Jurkat, Clone E6-1 (cell line): ENCODE data around the gene TUT4.
A peak's percentile ranks its signal among the peaks of the same experiment; 100 is the strongest.

Source experiments
- DNase-seq: peaks from one replicate; pipeline ENCODE4 v3.0.0-alpha.2; 2011; ENCODE audit warnings: low read depth, low spot score
- H3K4me3 ChIP-seq: 2 replicates; pipeline ENCODE4 v1.5.1; 2011; ENCODE audit warnings: mild to moderate bottlenecking, low read length, control low read depth, moderate library complexity

The TUT4 gene

GRCh38 chr1:52427152-52427551 lies 125.7 kb downstream of the TUT4 start:
- H3K4me3 ChIP-seq = no peak overlapping the region
- no peak for DNase-seq

- no peak overlapping the region for H3K4me3 ChIP-seq
- no peak for DNase-seq
Measured at GRCh38 chr1:52426371-52426770, 126.5 kb downstream of the TUT4 start.

GRCh38 chr1:52424813-52425212 lies 128.1 kb downstream of the TUT4 start:
- peak overlapping the region; percentile 29 for H3K4me3 ChIP-seq
- DNase-seq = peak; percentile 58

- H3K4me3 ChIP-seq = peak overlapping the region; percentile 29
- peak; percentile 81 for DNase-seq
Measured at GRCh38 chr1:52424231-52424636, 128.7 kb downstream of the TUT4 start.

DNA sequence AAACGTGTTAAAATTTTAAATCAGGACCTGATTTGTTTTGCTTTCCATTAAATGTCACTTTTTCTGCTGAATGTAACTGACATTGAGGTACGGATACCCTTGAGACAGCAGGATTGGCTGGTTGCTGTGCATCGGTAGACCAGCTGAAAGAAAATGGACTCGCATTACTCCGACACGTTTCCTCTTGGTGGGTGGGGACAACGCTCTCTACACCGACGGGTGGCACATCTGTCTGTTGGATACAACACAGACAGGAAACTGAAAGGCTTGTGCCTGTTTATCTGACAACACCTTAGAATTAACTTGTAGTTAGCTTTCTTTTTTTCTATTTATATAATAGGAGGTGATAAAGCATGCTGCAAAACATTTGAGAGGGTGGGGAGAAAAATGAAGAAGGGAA lies 129.1 kb downstream of the TUT4 start:
- DNase-seq = peak; percentile 92
- H3K4me3 ChIP-seq = peak overlapping the region; percentile 29

- DNase-seq = no peak
- H3K4me3 ChIP-seq = no peak overlapping the region
Measured at GRCh38 chr1:52423055-52423454, 129.8 kb downstream of the TUT4 start.

DNA sequence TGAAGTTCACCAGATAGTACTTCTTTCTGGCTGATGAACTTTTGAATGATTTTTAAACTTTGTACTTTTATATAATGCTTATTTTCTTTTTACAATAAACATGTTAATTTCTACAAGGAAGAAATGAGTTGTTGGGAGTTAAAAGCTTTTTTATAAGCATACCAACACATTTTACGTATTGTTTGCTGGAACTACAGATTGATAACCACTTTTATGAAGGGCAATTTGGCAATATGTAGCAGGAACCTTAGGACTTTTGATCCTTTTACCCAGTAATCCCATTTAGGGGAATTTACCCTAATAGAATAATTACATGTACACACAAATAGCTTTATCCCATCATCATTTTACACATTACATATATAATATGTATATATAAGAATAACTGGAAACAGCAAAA lies 132.2 kb downstream of the TUT4 start:
- no peak for DNase-seq
- no peak overlapping the region for H3K4me3 ChIP-seq

GRCh38 chr1:52416811-52417210 lies 136.1 kb downstream of the TUT4 start:
- H3K4me3 ChIP-seq = no peak overlapping the region
- DNase-seq = no peak

DNA sequence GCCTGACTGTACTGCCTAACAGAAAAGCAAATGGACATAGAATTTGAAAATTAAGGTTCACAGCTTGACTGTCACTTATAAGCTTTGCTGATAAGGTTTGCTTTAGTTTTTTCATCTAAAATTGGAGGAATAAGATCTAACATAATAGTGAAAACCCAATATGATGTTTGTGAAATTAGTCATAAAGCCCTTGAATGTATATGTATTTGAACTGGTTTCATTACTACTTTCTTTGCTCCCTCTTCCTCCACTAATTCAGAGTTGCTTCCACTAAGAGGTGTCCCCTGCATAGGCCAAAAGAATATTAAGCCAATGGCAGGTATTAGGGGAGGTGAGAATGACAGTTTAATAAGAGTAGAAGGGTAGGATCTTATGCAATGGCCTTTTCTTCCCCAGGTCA lies 137.9 kb downstream of the TUT4 start:
- no peak for DNase-seq
- no peak overlapping the region for H3K4me3 ChIP-seq

DNA sequence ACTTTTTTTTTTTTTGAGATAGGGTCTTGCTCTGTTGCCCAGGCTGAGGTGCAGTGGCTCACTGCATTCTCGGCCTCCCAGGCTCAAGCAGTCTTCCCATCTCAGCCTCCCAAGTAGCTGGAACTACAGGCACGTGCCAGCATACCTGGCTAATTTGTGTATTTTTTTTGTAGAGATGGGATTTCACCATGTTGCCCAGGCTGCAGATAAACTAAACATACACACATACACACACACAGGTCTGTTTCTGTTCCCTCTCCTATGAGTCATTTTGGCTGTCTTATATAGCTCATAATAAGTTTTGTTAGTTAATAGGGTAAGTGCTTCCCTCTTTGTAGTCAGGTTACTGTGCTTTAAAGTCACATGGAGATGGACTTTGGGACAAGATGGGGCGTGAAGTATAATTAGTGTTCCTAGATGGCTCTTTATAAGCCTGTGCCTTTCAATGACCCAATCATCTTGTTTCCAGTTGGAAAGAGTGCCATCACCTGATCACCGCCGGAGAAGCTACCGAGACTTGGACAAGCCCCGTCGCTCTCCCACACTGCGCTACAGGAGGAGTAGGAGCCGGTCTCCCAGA lies 139.4 kb downstream of the TUT4 start:
- no peak overlapping the region for H3K4me3 ChIP-seq
- no peak for DNase-seq

GRCh38 chr1:52404975-52405338 lies 147.9 kb downstream of the TUT4 start:
- H3K4me3 ChIP-seq = peak overlapping the region; percentile 99

GRCh38 chr1:52404116-52404974 lies 148.5 kb downstream of the TUT4 start, which contains the start of the genes ORC1 and PRPF38A:
Gene ORC1, minus strand, starts transcription at chr1:52404423. Its CDS starts 2,200 bp downstream, at chr1:52402223.
Gene PRPF38A, plus strand, starts transcription at chr1:52404602. Its CDS starts 148 bp downstream, at chr1:52404750.
- H3K4me3 ChIP-seq = peak within 1 kb of the TSS; percentile 99
- peak; percentile 97 for DNase-seq

More at GRCh38 chr1:52404975-52405338, 147.9 kb downstream of the TUT4 start:
- DNase-seq = no peak

DNA sequence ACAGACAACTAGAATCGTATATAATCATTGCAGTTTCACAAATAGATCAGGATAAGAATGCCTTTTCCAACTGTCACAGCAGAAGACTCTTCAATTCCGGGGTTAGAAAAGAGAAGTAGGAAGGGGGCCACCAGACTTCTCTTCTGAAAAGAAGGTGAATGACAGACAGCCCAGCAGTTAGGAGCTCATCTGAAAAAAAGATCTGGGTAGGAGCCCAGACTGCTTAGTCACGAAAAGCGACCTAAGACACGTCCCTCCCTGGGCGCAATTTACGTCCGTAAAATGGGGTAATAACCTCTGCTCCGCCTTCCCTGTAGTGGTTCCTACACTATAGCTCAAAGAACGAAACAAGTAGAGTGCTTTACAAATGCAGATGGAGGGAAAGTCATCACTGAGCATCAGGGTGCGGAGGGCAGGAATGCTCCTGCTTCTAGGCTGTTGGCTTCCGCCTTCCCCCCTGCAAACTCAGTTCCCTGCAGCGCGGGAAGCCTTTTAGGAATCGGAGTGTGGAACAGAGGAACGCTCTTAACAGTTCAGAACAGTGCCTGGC lies 149.3 kb downstream of the TUT4 start:
- peak; percentile 65 for DNase-seq
- peak overlapping the region; percentile 99 for H3K4me3 ChIP-seq

DNA sequence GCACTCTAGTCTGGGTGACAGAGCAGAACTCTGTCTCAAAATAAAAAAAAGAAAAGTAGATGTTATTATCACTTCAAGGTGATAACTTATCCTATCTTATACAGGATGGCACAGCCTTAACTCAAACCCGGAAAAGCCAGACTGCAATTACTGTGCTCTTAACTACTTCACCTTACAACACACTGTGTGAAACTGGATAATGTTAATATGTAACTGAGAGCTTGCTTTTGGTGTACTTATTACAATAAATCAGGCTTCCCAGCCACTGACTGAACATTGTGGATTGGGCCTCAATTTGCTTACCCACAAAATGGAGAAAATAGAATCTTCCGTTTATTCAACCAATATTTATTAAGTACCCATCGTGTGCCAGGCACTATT lies 150.0 kb downstream of the TUT4 start:
- DNase-seq = no peak

DNA sequence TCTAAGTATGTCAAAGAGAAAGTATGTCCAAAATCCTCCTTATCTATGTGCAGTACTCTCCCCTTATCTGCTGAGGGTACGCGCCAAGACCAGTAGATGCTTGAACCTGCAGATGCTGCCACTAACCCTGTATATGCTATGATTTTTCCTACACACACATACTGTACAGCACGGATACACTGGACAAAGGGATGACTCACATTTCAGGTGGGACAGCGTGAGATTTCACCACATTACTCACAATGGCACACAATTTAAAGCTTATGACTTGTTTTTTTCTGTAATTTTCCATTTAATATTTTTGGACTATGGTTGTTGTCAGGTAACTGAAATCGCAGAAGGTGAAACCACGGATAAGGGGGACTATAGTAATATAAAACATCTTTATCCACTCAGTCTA lies 152.8 kb downstream of the TUT4 start:
- no peak overlapping the region for H3K4me3 ChIP-seq
- no peak for DNase-seq

More for the DNA sequence above, 150.0 kb downstream of the TUT4 start:
- peak overlapping the region; percentile 99 for H3K4me3 ChIP-seq

DNA sequence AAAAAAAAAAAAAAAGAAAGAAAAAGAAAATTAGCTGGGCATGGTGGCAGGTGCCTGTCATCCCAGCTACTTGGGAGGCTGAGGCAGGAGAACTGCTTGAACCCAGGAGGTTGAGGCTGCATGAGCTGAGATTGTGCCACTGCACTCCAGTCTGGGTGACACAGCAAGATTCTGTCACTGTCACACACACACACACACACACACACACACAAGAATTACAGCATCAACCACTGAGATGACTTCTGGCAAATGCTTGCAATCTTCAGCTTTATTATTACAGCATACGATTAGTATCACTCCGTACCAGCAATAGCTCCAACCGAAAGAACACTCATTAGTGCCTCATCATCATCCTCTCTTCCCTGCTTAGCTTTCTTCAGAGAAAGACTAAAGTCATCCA lies 153.3 kb downstream of the TUT4 start:
- DNase-seq = no peak

GRCh38 chr1:52393174-52393573 lies 159.7 kb downstream of the TUT4 start:
- no peak for DNase-seq

More for the DNA sequence above, 153.3 kb downstream of the TUT4 start:
- no peak overlapping the region for H3K4me3 ChIP-seq

GRCh38 chr1:52386458-52386857 lies 166.4 kb downstream of the TUT4 start:
- no peak overlapping the region for H3K4me3 ChIP-seq
- no peak for DNase-seq

More at GRCh38 chr1:52393174-52393573, 159.7 kb downstream of the TUT4 start:
- no peak overlapping the region for H3K4me3 ChIP-seq

DNA sequence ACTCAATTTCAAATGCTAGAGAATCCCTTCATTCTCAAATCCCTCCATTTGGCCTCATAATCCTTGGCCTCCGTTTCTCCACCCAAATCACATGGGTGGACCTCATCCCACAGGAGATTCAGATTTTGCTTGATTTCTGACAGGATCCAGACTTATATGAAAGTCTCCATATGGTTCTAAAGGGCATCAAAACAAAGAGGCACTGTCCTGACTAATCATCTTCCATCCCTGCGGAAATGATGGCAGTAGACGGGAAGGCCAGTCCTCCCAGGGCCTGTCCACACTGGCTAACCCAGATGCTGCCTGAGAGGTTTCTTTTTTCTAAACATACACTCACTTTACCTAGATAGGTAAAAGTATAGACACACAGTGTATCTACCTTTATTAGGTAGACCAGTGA lies 167.5 kb downstream of the TUT4 start:
- DNase-seq = no peak
- no peak overlapping the region for H3K4me3 ChIP-seq
